Transverse colon (tissue), 4 donors: ENCODE results near the gene CASK.

Experiments
- POLR2AphosphoS5 ChIP-seq, 3 donors: sonication (generic); formaldehyde crosslinking; IDR thresholded peaks; one replicate each; pipeline ENCODE4 v1.6.1; 2016; ENCODE audit warnings: antibody characterized with exemption in 3 of 3
- TF ChIP-seq, protein P1 (sequence below), 5 experiments: fragments of 200-600 bp in 3 of 5; fragments of 450-650 bp in 2 of 5; sonication (generic) in 3 of 5; IDR thresholded peaks; 1 replicate in 2 of 5; 2 replicates in 3 of 5; pipeline ENCODE4 v1.5.1; 2016 to 2017; ENCODE audit warnings: antibody characterized with exemption in 5 of 5, inconsistent platforms in 3 of 5, mild to moderate bottlenecking in 2 of 5, moderate library complexity in 1 of 5

DNA sequence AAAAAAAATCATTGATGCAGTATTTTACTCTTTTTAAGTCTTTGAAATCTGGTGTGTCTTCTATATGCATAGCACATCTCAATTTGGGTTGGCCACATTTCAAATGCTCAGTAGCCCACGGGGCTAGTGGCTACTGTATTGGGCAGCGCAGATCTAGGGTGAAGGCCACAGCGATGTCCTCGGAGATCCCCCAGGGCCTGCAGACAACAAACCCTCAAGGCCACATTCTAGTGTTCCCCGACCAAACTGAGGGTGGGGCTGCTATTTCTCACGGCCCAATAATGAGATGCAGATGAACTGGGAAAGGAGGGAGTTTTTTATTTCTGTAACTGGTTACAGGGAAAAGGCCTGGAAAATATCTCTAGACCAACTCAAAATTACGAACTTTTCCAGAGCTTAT, 452.6 kb downstream of the CASK start:
- TF ChIP-seq, protein P1, sequence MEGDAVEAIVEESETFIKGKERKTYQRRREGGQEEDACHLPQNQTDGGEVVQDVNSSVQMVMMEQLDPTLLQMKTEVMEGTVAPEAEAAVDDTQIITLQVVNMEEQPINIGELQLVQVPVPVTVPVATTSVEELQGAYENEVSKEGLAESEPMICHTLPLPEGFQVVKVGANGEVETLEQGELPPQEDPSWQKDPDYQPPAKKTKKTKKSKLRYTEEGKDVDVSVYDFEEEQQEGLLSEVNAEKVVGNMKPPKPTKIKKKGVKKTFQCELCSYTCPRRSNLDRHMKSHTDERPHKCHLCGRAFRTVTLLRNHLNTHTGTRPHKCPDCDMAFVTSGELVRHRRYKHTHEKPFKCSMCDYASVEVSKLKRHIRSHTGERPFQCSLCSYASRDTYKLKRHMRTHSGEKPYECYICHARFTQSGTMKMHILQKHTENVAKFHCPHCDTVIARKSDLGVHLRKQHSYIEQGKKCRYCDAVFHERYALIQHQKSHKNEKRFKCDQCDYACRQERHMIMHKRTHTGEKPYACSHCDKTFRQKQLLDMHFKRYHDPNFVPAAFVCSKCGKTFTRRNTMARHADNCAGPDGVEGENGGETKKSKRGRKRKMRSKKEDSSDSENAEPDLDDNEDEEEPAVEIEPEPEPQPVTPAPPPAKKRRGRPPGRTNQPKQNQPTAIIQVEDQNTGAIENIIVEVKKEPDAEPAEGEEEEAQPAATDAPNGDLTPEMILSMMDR (IDR thresholded peaks at IDR 0.05), result no peak
- TF ChIP-seq POLR2AphosphoS5 (IDR thresholded peaks at IDR 0.05), result no peak
